Hematopoietic multipotent progenitor cell treated with erythropoietin and hydrocortisone succinate and interleukin-3 and kit ligand, for 17 days (in vitro differentiated cells): ENCODE data around the gene SH3BP4.
"Not testable (repeated sequence)": the region's sequence is repeated elsewhere in the genome, so short reads cannot be mapped to it uniquely, and the experiment has no call there.

ENCODE experiments used
- DNase-seq: peaks from one replicate; pipeline ENCODE4 v3.0.0-alpha.2; 2015; ENCODE audit warnings: low spot score

The SH3BP4 gene

GRCh38 chr2:235000426-235001236 lies 48.8 kb downstream of the SH3BP4 start:
- no peak for DNase-seq

DNA sequence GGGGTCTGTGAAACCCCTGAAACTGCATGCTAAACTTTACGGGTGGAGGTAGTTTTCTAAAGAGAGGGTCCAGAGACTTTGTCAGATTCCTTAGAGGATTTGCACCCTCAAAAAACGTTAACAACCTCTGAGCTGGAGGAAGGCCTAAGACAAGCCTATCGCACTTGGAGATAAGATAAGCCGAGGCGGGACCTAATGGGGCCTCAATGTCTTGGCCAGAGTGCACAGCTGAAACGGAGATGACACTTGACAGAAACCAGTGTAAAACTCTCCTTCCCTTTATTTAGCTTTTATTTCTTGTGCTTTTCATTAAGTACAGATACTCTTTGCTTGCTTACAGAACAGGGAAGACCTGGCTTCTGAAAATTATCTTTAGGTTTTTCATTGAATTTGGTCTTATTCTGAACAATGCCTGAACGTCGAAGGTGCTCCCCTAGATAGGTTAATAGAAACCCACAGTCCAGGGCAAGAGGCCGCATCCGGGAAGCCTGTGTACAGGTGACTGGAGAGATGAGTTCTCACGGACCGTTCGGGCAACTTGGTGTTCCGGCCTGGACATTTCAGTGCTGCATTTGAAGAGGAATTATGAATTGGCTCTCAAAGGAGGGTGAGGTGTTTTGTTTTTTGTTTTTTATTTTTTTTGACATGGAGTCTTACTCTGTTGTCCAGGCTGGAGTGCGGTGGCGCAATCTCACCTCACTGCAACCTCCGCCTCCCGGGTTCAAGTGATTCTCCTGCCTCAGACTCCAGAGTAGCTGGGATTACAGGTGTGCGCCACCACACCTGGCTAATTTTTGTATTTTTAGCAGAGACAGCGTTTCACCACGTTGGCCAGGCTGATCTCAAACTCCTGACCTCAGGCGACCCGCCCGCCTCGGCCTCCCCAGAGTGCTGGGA lies 49.7 kb downstream of the SH3BP4 start:
- DNase-seq: no peak

DNA sequence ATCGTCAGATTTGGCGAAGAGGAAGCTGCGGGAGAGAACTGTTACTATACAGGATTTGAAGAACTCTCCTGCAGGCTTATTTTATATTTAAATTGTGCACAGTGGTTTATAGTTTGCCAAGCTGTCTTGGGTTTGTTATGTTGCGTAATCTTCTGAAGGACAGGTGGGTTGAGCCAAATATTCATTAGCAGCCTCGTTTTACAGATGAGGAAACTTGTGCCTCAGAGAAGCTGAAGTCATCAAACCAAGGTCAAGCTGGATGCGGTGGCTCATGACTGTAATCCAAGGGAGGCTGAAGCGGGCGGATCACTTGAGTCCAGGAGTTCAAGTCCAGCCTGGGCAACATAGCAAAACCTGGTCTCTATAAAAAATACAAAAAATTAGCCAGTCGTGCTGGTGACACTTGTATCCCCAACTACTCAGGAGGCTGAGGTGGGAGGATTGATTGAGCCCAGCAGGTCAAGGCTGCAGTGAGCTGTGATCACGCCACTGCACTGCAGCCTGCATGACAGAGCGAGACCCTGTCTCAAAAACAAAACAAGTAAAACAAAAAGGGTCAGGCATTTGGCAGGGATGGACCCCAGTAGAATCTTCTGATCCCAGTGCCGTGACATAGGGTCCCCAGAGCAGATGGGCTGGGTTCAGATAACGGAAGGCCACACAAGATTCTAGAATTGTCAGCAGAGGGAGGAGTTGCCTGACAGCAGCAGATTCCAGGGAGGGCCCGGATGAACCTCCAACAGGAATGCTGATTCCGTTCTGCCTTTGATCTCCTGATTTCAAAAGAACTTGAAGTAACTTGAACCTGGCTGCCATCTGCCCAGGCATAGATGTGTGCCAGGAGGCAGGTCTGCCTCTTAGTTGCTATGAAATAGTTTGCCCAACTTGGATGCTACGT lies 50.6 kb downstream of the SH3BP4 start:
- DNase-seq: no peak

- DNase-seq: no peak
Measured at GRCh38 chr2:235003096-235003775, 51.4 kb downstream of the SH3BP4 start.

GRCh38 chr2:235004329-235004903 lies 52.6 kb downstream of the SH3BP4 start:
- DNase-seq: no peak

GRCh38 chr2:235005023-235005422 lies 53.2 kb downstream of the SH3BP4 start:
- no peak for DNase-seq

GRCh38 chr2:235005603-235006259 lies 53.9 kb downstream of the SH3BP4 start:
- no peak for DNase-seq

GRCh38 chr2:235006461-235006860 lies 54.6 kb downstream of the SH3BP4 start:
- DNase-seq: no peak

GRCh38 chr2:235006986-235007385 lies 55.2 kb downstream of the SH3BP4 start:
- no peak for DNase-seq

DNA sequence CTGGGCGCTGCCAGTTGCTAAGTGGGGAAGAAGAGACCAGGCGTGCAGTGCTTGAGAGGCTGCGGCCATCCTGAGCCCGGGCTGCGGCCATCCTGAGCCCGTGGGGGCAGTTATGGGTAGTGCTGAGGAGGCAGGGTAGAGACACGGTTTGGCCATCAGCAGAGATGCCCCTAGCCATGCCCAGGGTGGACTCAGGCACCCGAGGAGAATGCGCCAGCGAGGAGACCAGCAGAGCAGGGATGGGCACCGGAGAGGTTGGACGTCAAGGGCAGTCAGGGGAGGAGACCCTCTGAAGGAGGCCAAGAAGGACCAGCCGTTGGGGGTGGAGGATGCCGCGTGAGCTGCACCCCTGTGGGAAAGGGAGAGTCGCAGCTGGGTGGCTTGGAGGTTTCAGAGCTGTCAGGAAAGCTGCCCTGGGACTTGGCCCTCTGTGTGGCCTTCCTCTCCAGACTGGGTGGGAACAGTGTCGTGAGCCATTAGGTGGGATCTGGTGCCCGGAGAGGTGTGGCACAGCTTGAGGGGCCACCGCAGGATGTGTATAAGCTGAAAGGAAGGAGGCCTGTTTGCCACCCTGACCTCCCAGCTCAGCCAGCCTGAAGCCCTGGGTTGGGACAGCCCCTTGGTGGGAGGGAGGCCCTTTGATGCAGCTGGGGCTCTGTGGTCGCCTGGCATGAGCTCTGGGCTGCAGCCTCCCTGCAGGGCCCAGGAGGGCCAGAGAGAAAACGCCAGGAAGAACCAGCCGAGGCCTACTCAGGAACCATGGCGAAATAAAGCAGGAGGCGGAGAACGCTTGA lies 56.0 kb downstream of the SH3BP4 start:
- DNase-seq: no peak

DNA sequence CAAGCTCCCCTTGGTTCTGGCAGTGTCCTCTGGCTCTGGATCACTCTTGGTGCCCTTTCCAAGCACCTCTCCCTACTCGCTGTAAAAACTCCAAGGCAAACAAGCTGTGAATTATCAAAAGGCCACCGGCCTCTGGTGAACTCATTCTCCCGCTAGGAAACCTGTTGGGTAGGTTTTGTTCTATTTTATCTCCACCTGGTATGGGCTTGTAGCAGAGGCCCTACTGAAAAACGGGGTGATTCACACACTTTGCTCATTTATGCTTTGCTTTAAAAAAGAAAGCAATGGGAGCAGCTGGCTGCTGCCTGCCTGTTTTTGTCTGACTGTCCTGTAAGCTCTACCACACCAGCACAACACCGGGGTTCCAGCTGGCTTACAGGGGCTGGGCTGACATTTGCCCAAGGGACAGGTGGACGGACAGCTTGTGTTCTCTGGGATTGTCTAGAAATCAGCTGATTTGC lies 56.8 kb downstream of the SH3BP4 start:
- no peak for DNase-seq

DNA sequence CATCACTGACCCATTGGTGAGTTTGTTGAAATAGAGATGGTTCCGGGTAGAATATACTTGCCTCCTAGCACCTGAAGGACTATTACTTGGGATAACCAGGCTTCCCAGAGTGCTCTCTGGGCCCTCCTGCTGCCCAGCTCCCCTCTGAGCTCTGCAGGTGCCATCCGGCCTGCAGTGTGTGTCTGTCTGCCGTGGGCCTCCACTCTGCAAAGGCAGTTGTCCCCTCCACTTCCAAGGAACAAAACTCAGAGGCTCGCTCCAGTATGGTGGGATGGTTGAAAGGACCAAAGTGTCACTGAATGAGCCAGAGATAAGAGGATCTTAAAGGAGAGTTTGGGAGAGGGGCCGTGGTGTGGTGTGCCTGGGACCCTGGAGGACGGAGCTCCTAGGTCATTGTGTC lies 57.3 kb downstream of the SH3BP4 start:
- DNase-seq: no peak

- no peak for DNase-seq
Measured at GRCh38 chr2:235010117-235010714, 58.4 kb downstream of the SH3BP4 start.

- DNase-seq: no peak
Measured at GRCh38 chr2:235011607-235011928, 59.8 kb downstream of the SH3BP4 start.

- DNase-seq: no peak
Measured at GRCh38 chr2:235011929-235012631, 60.3 kb downstream of the SH3BP4 start.

DNA sequence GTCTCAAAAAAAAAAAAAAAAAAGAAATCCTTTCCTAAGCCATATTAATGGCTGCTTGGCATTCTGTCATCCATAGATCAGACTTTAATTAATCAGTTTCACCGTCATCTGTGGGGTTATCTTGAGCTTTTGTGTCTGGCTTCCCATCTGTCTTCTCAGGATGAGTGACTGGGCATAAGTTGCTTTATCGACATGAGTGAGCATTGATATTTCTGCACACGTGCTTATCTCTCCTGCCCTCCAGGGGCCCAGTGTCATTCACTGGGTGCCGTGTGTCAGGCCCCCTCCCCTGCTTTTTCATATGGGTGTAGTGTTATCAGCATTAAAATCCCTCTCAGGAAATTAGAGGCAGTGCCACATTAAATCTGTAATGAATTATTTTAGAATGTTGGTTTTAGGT lies 65.6 kb downstream of the SH3BP4 start:
- no peak for DNase-seq

GRCh38 chr2:235018838-235019237 lies 67.0 kb downstream of the SH3BP4 start:
- DNase-seq: no peak

GRCh38 chr2:235020141-235020540 lies 68.3 kb downstream of the SH3BP4 start:
- DNase-seq: not testable (repeated sequence)

- no peak for DNase-seq
Measured at GRCh38 chr2:235021752-235022151, 69.9 kb downstream of the SH3BP4 start.
